Stimulated activated CD8-positive, alpha-beta memory T cell treated with anti-CD3 and anti-CD28 coated beads, Interleukin-4, amount 100 ng/mL, for 24 hours (primary cell): ENCODE data around the gene SLCO1A2.

ENCODE experiments used
- DNase-seq: peaks from one replicate; pipeline ENCODE4 v3.0.0-alpha.2; 2020; ENCODE audit warnings: low read depth

The SLCO1A2 gene

GRCh38 chr12:21328578-21328977 is 6.1 kb downstream of the SLCO1A2 start:
- DNase-seq = no peak

- DNase-seq = no peak
Measured at GRCh38 chr12:21324551-21324950, 10.2 kb downstream of the SLCO1A2 start.

GRCh38 chr12:21323736-21324135 is 11.0 kb downstream of the SLCO1A2 start:
- no peak for DNase-seq

GRCh38 chr12:21308785-21309184 is 25.9 kb downstream of the SLCO1A2 start:
- no peak for DNase-seq

- DNase-seq = no peak
Measured at GRCh38 chr12:21305661-21306060, 29.1 kb downstream of the SLCO1A2 start.

- DNase-seq = no peak
Measured at GRCh38 chr12:21300632-21301031, 34.1 kb downstream of the SLCO1A2 start.

- DNase-seq = no peak
Measured at GRCh38 chr12:21296751-21297406, 37.8 kb downstream of the SLCO1A2 start.

- DNase-seq = no peak
Measured at GRCh38 chr12:21296348-21296747, 38.4 kb downstream of the SLCO1A2 start.

GRCh38 chr12:21294176-21294575 is 40.5 kb downstream of the SLCO1A2 start:
- no peak for DNase-seq

- no peak for DNase-seq
Measured at GRCh38 chr12:21292111-21292510, 42.6 kb downstream of the SLCO1A2 start.

- DNase-seq = no peak
Measured at GRCh38 chr12:21289698-21290097, 45.0 kb downstream of the SLCO1A2 start.

GRCh38 chr12:21276826-21277225 is 57.9 kb downstream of the SLCO1A2 start:
- DNase-seq = no peak

GRCh38 chr12:21265932-21266331 is 68.8 kb downstream of the SLCO1A2 start:
- DNase-seq = no peak

- no peak for DNase-seq
Measured at GRCh38 chr12:21264232-21264631, 70.5 kb downstream of the SLCO1A2 start.

- DNase-seq = no peak
Measured at GRCh38 chr12:21257172-21257571, 77.5 kb downstream of the SLCO1A2 start.

GRCh38 chr12:21252070-21252469 is 82.6 kb downstream of the SLCO1A2 start:
- no peak for DNase-seq

GRCh38 chr12:21248679-21249078 is 86.0 kb downstream of the SLCO1A2 start:
- DNase-seq = no peak

- no peak for DNase-seq
Measured at GRCh38 chr12:21239866-21240265, 94.9 kb downstream of the SLCO1A2 start.

GRCh38 chr12:21234395-21234794 is 100.3 kb downstream of the SLCO1A2 start:
- no peak for DNase-seq

GRCh38 chr12:21223930-21224329 is 110.8 kb downstream of the SLCO1A2 start:
- DNase-seq = no peak

- DNase-seq = no peak
Measured at GRCh38 chr12:21221778-21222177, 112.9 kb downstream of the SLCO1A2 start.

GRCh38 chr12:21221072-21221471 is 113.6 kb downstream of the SLCO1A2 start:
- no peak for DNase-seq

GRCh38 chr12:21220266-21220665 is 114.5 kb downstream of the SLCO1A2 start:
- no peak for DNase-seq

GRCh38 chr12:21219206-21219605 is 115.5 kb downstream of the SLCO1A2 start:
- DNase-seq = no peak
